ENCODE data around the gene FSD1.

DNA sequence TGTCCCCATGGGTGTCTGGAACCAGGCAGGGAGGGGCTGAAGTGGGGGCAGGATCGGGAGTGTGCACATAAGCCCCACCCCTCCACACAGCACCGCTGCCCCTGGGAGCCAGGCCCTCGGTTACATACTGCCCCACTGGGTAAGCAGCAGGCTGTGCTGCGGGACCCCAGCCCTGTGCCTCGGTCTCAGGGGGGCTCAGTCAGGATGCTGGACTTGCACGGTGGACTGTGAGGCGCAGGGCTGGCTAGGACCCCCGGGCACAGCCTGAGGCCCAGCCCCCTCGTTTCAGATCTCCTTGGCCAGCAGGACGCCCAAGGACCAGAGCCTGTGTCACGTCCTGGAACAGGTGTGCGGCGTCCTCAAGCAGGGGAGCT is 55.2 kb downstream of the FSD1 start:
- no peak for TF ChIP-seq SIN3A (IDR thresholded peaks at IDR 0.05; ENCODE audit: borderline replicate concordance, insufficient read depth, low read length)
- TF ChIP-seq, protein P1, sequence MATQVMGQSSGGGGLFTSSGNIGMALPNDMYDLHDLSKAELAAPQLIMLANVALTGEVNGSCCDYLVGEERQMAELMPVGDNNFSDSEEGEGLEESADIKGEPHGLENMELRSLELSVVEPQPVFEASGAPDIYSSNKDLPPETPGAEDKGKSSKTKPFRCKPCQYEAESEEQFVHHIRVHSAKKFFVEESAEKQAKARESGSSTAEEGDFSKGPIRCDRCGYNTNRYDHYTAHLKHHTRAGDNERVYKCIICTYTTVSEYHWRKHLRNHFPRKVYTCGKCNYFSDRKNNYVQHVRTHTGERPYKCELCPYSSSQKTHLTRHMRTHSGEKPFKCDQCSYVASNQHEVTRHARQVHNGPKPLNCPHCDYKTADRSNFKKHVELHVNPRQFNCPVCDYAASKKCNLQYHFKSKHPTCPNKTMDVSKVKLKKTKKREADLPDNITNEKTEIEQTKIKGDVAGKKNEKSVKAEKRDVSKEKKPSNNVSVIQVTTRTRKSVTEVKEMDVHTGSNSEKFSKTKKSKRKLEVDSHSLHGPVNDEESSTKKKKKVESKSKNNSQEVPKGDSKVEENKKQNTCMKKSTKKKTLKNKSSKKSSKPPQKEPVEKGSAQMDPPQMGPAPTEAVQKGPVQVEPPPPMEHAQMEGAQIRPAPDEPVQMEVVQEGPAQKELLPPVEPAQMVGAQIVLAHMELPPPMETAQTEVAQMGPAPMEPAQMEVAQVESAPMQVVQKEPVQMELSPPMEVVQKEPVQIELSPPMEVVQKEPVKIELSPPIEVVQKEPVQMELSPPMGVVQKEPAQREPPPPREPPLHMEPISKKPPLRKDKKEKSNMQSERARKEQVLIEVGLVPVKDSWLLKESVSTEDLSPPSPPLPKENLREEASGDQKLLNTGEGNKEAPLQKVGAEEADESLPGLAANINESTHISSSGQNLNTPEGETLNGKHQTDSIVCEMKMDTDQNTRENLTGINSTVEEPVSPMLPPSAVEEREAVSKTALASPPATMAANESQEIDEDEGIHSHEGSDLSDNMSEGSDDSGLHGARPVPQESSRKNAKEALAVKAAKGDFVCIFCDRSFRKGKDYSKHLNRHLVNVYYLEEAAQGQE (IDR thresholded peaks at IDR 0.05; ENCODE audit: insufficient read depth in 1 of 2, low read depth in 2 of 2, low read length in 2 of 2): no peak

Data from PFSK-1 (cell line).